KMS-11 (cell line): ENCODE data around the gene COL9A1.
"Not testable (repeated sequence)": the region's sequence is repeated elsewhere in the genome, so short reads cannot be mapped to it uniquely, and the experiment has no call there.

Source experiments
- H2AFZ ChIP-seq: fragments of 200-600 bp; sonication (generic); 2 replicates; pipeline ENCODE4 v1.6.1; 2016; ENCODE audit warnings: antibody characterized with exemption, mixed run types, low read depth
- H3K27ac ChIP-seq: fragments of 200-600 bp; sonication (generic); 2 replicates; pipeline ENCODE4 v1.6.1; 2016; ENCODE audit warnings: mild to moderate bottlenecking, mixed run types
- H3K27me3 ChIP-seq: fragments of 200-600 bp; sonication (generic); 2 replicates; pipeline ENCODE4 v1.6.1; 2017; ENCODE audit warnings: mild to moderate bottlenecking, low read depth, mixed run types, moderate library complexity; ENCODE audit not compliant: insufficient read depth
- H3K36me3 ChIP-seq: fragments of 200-600 bp; sonication (generic); 2 replicates; pipeline ENCODE4 v1.6.1; 2017; ENCODE audit warnings: mild to moderate bottlenecking, mixed run types; ENCODE audit not compliant: insufficient read depth
- H3K4me1 ChIP-seq: fragments of 200-600 bp; sonication (generic); 2 replicates; pipeline ENCODE4 v1.6.1; 2016; ENCODE audit warnings: mild to moderate bottlenecking, low read depth, mixed run types; ENCODE audit not compliant: poor library complexity, severe bottlenecking
- H3K4me2 ChIP-seq: fragments of 200-600 bp; sonication (generic); 2 replicates; pipeline ENCODE4 v1.7.0; 2016; ENCODE audit warnings: mild to moderate bottlenecking, mixed run types
- H3K4me3 ChIP-seq: fragments of 200-600 bp; sonication (generic); IDR thresholded peaks from 2 replicates; pipeline ENCODE4 v1.6.1; 2017; ENCODE audit warnings: low read depth, low read length, mixed read lengths; ENCODE audit not compliant: insufficient read depth
- H3K79me2 ChIP-seq: fragments of 200-600 bp; sonication (generic); 2 replicates; pipeline ENCODE4 v1.6.1; 2016; ENCODE audit warnings: low read depth, mixed run types; ENCODE audit not compliant: insufficient read depth
- H3K9ac ChIP-seq: fragments of 200-600 bp; sonication (generic); 2 replicates; pipeline ENCODE4 v1.6.1; 2016; ENCODE audit warnings: mild to moderate bottlenecking, mixed run types
- H4K20me1 ChIP-seq: fragments of 200-600 bp; sonication (generic); 2 replicates; pipeline ENCODE4 v1.6.1; 2016; ENCODE audit warnings: mild to moderate bottlenecking, mixed run types; ENCODE audit not compliant: insufficient read depth
- CTCF ChIP-seq: fragments of 200-600 bp; sonication (generic); conservative IDR thresholded peaks from 2 replicates; pipeline ENCODE4 v1.6.1; 2017; ENCODE audit warnings: low read depth, mild to moderate bottlenecking, antibody characterized with exemption, low read length, moderate library complexity, mixed read lengths

COL9A1 gene

GRCh38 chr6:70325009-70325408 is 22.1 kb upstream of the COL9A1 start:
- H3K4me1 ChIP-seq: peaks cover 19% of the 10 kb centered on the region
- no peaks in the 10 kb centered on the region for H3K36me3 ChIP-seq
- no peaks in the 10 kb centered on the region for H3K27me3 ChIP-seq
- H3K4me3 ChIP-seq: no peak overlapping the region
- no peak overlapping the region for H3K27ac ChIP-seq
- peak overlapping the region; percentile 21; the same call in 1 of the 2 replicates for H2AFZ ChIP-seq
- H4K20me1 ChIP-seq: no peaks in the 10 kb centered on the region
- no peak for TF ChIP-seq CTCF
- H3K9ac ChIP-seq: no peak overlapping the region
- H3K79me2 ChIP-seq: no peaks in the 10 kb centered on the region
- H3K4me2 ChIP-seq: peak overlapping the region; percentile 60

- H3K79me2 ChIP-seq, H3K27ac ChIP-seq, H4K20me1 ChIP-seq, H3K4me2 ChIP-seq, H3K36me3 ChIP-seq, H2AFZ ChIP-seq, H3K9ac ChIP-seq, H3K4me3 ChIP-seq, H3K27me3 ChIP-seq: not testable (repeated sequence)
- peaks cover 29% of the 10 kb centered on the region for H3K4me1 ChIP-seq
Measured at GRCh38 chr6:70317799-70318198, 14.9 kb upstream of the COL9A1 start.

- peaks cover 55% of the 10 kb centered on the region for H3K4me1 ChIP-seq
- H3K27ac ChIP-seq: no peak overlapping the region
- H3K9ac ChIP-seq: no peak overlapping the region
- no peak for TF ChIP-seq CTCF
- no peak overlapping the region for H2AFZ ChIP-seq
- no peaks in the 10 kb centered on the region; the same call in 1 of the 2 replicates for H3K27me3 ChIP-seq
- no peaks in the 10 kb centered on the region for H4K20me1 ChIP-seq
- no peaks in the 10 kb centered on the region for H3K36me3 ChIP-seq
- peak overlapping the region; percentile 40 for H3K4me2 ChIP-seq
- H3K79me2 ChIP-seq: no peaks in the 10 kb centered on the region
- no peak overlapping the region for H3K4me3 ChIP-seq
Measured at GRCh38 chr6:70315079-70315751, 12.3 kb upstream of the COL9A1 start.

GRCh38 chr6:70314296-70314695 is 11.4 kb upstream of the COL9A1 start:
- H3K4me2 ChIP-seq: no peak overlapping the region; the same call in 1 of the 2 replicates
- peaks cover 59% of the 10 kb centered on the region for H3K4me1 ChIP-seq
- H3K9ac ChIP-seq: no peak overlapping the region
- TF ChIP-seq CTCF: no peak
- H3K4me3 ChIP-seq: no peak overlapping the region
- H3K27ac ChIP-seq: no peak overlapping the region
- no peak overlapping the region for H2AFZ ChIP-seq
- H3K27me3 ChIP-seq: no peaks in the 10 kb centered on the region; the same call in 1 of the 2 replicates
- H3K79me2 ChIP-seq: no peaks in the 10 kb centered on the region
- no peaks in the 10 kb centered on the region for H3K36me3 ChIP-seq
- H4K20me1 ChIP-seq: no peaks in the 10 kb centered on the region

- H3K9ac ChIP-seq: no peak overlapping the region
- no peaks in the 10 kb centered on the region for H3K79me2 ChIP-seq
- peak overlapping the region; percentile 44; the same call in 1 of the 2 replicates for H3K27ac ChIP-seq
- no peak overlapping the region for H3K4me3 ChIP-seq
- H3K4me2 ChIP-seq: peak overlapping the region; percentile 67
- H3K36me3 ChIP-seq: no peaks in the 10 kb centered on the region
- no peak overlapping the region for H2AFZ ChIP-seq
- H4K20me1 ChIP-seq: no peaks in the 10 kb centered on the region
- H3K27me3 ChIP-seq: no peaks in the 10 kb centered on the region; the same call in 1 of the 2 replicates
- peaks cover 59% of the 10 kb centered on the region for H3K4me1 ChIP-seq
- TF ChIP-seq CTCF: no peak
Measured at GRCh38 chr6:70312165-70312745, 9.4 kb upstream of the COL9A1 start.
